PFSK-1 (cell line): ENCODE results near the gene GRID1.

Experiments
- FOXP2 ChIP-seq: optimal IDR thresholded peaks from 2 replicates; pipeline ENCODE3; 2011; ENCODE audit warnings: borderline replicate concordance, control low read depth, inconsistent platforms; ENCODE audit not compliant: insufficient read depth; ENCODE audit errors: extremely low read length, extremely low read depth
- POLR2AphosphoS5 ChIP-seq: IDR thresholded peaks from 2 replicates; pipeline ENCODE4 v1.6.1; 2012; ENCODE audit warnings: low read depth, mild to moderate bottlenecking, control low read depth, low read length, moderate library complexity
- SIN3A ChIP-seq: IDR thresholded peaks from 2 replicates; pipeline ENCODE4 v1.6.1; 2012; ENCODE audit warnings: mild to moderate bottlenecking, low read length, moderate library complexity, borderline replicate concordance; ENCODE audit not compliant: insufficient read depth
- TAF1 ChIP-seq: IDR thresholded peaks from 2 replicates; pipeline ENCODE4 v1.6.1; 2012; ENCODE audit warnings: low read length, control low read depth, borderline replicate concordance; ENCODE audit not compliant: insufficient read depth
- TF ChIP-seq, protein P1 (sequence below), 2 experiments: IDR thresholded peaks; 2 replicates each; pipeline versions ENCODE4 v1.6.1 to v1.8.0; 2011 to 2012; ENCODE audit warnings: low read depth in 2 of 2, low read length in 2 of 2, control low read depth in 1 of 2, inconsistent platforms in 1 of 2, mild to moderate bottlenecking in 1 of 2, moderate library complexity in 1 of 2; ENCODE audit not compliant: insufficient read depth in 1 of 2

DNA sequence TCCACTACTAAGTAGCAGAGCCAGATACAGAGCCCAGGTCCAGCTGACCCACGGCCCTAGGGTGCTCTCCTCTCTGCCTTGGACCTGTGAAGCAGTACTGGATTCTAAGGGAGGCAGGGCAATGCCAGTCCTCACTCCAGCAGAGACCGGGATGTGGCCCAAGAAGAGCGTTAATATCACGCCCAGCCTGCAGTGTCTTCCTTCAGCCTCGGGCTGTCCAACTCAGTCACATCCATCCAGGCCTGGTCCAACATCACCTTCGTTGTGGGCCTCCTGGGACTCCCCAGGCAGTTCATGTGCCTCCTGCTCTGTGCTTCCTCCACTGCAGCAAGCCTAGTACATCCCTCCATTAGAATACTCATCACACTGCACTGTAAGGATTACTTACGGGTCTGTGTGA is 114.5 kb downstream of the GRID1 start:
- TF ChIP-seq POLR2AphosphoS5, result no peak
- TF ChIP-seq, protein P1, sequence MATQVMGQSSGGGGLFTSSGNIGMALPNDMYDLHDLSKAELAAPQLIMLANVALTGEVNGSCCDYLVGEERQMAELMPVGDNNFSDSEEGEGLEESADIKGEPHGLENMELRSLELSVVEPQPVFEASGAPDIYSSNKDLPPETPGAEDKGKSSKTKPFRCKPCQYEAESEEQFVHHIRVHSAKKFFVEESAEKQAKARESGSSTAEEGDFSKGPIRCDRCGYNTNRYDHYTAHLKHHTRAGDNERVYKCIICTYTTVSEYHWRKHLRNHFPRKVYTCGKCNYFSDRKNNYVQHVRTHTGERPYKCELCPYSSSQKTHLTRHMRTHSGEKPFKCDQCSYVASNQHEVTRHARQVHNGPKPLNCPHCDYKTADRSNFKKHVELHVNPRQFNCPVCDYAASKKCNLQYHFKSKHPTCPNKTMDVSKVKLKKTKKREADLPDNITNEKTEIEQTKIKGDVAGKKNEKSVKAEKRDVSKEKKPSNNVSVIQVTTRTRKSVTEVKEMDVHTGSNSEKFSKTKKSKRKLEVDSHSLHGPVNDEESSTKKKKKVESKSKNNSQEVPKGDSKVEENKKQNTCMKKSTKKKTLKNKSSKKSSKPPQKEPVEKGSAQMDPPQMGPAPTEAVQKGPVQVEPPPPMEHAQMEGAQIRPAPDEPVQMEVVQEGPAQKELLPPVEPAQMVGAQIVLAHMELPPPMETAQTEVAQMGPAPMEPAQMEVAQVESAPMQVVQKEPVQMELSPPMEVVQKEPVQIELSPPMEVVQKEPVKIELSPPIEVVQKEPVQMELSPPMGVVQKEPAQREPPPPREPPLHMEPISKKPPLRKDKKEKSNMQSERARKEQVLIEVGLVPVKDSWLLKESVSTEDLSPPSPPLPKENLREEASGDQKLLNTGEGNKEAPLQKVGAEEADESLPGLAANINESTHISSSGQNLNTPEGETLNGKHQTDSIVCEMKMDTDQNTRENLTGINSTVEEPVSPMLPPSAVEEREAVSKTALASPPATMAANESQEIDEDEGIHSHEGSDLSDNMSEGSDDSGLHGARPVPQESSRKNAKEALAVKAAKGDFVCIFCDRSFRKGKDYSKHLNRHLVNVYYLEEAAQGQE (IDR thresholded peaks at IDR 0.05; ENCODE audit: insufficient read depth in 1 of 2, low read depth in 2 of 2, low read length in 2 of 2), result no peak
- no peak for TF ChIP-seq TAF1
- TF ChIP-seq SIN3A, result no peak
- no peak for TF ChIP-seq FOXP2
